ENCODE results near the gene IQSEC1.

The IQSEC1 gene

DNA sequence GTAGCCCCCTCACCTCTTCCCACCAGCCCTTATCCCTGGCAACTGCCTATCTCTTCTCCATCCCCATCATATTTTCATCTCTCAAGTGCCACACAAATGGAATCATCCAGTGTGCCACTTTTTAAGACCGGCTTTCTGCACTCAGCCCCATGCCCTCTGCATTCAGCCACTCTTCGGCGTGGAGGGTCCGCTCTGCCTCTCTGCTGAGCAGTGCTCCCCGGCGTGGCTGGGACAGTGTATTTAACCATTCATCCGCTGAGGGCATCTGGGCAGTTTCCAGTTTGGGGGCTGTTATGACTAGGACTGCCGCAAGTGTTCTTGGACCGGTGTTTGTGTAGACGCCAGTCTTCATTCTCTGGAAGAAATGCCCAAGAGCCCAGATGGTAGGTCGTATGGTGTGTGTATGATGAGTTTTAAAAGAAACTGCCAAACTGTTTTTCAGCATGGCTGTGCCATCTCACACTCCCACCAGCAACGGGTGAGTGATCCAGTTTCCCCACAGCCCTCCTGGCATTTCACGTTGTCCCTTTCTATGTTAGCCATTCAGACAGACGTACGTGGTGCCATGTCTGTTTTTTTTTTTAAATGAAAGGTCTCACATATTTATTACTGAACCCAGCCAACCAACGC lies 20.9 kb downstream of the IQSEC1 start:
- TF ChIP-seq, protein P1, sequence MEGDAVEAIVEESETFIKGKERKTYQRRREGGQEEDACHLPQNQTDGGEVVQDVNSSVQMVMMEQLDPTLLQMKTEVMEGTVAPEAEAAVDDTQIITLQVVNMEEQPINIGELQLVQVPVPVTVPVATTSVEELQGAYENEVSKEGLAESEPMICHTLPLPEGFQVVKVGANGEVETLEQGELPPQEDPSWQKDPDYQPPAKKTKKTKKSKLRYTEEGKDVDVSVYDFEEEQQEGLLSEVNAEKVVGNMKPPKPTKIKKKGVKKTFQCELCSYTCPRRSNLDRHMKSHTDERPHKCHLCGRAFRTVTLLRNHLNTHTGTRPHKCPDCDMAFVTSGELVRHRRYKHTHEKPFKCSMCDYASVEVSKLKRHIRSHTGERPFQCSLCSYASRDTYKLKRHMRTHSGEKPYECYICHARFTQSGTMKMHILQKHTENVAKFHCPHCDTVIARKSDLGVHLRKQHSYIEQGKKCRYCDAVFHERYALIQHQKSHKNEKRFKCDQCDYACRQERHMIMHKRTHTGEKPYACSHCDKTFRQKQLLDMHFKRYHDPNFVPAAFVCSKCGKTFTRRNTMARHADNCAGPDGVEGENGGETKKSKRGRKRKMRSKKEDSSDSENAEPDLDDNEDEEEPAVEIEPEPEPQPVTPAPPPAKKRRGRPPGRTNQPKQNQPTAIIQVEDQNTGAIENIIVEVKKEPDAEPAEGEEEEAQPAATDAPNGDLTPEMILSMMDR (IDR thresholded peaks at IDR 0.05; ENCODE audit: extremely low read depth, insufficient read depth, missing control alignments): no peak
- in situ Hi-C loops (cut with MboI; ENCODE audit: low pct_unique_long_range_greater_than_20kb, low sequenced_read_pairs, unreplicated experiment): no loop called here
- DNase-seq (ENCODE audit: low spot score): no peak

DNA sequence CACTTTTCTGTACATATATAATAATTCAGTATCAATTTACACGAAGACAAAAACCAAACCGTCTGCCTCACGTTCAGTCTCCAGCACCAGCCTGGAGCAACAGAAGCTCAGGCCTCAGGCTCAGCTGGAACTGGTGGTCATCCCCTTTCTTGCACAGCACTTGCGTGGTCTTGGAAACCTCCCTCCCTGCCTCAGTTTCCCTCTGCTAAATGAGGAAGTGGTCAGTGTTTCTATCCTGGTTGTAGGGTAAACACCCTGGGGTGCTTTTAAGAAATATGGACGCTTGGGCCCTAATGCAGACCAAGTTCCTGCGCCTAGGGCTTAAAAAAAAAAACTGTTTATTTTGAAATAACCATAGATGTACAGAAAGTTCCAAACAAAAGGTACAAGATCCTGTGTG lies 21.6 kb downstream of the IQSEC1 start:
- in situ Hi-C loops (cut with MboI; ENCODE audit: low pct_unique_long_range_greater_than_20kb, low sequenced_read_pairs, unreplicated experiment): no loop called here
- DNase-seq (ENCODE audit: low spot score): no peak
- TF ChIP-seq, protein P1 (IDR thresholded peaks at IDR 0.05; ENCODE audit: extremely low read depth, insufficient read depth, missing control alignments): no peak

DNA sequence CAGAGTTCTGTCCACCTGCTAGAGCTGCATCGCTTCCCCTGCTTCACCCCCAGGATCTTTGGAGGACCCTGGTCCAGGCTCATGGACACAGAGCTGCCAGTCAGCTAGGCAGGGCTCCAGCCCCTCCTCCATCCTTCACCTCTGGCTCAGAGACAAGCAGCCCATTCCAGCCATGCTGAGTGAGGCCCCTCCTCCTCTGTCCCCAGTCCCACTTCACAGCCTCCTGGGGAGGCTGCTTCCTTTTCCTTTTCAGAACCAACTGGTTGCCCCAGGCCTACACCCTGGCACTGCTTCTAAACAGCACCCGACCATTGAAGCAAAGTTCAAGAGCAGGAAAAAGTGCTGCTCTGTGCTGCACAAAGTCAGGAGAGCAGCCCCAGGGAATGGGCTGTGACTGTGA lies 22.2 kb downstream of the IQSEC1 start:
- TF ChIP-seq, protein P1 (IDR thresholded peaks at IDR 0.05; ENCODE audit: extremely low read depth, insufficient read depth, missing control alignments): no peak
- in situ Hi-C loops (cut with MboI; ENCODE audit: low pct_unique_long_range_greater_than_20kb, low sequenced_read_pairs, unreplicated experiment): no loop called here
- DNase-seq (ENCODE audit: low spot score): no peak

DNA sequence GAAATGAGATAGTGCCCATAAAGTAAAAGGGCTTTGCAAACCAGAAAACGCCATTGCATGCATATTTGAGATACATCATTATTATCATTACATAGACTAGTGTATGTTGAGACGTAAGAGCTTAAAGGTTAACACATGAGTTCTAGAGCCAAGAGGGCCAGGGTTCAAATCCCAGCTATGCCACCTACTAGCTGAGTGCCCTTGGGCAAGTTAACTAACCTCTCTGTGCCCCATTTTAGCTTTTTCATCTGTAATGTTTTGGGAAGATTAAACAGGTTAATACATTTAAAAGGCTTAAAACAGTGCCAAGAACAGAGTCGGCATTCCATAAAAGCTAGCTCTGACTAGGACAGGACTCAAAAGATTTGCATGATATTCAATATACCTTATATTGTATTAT lies 22.8 kb downstream of the IQSEC1 start:
- TF ChIP-seq, protein P1 (IDR thresholded peaks at IDR 0.05; ENCODE audit: extremely low read depth, insufficient read depth, missing control alignments): no peak
- DNase-seq (ENCODE audit: low spot score): no peak
- in situ Hi-C loops (cut with MboI; ENCODE audit: low pct_unique_long_range_greater_than_20kb, low sequenced_read_pairs, unreplicated experiment): no loop called here

DNA sequence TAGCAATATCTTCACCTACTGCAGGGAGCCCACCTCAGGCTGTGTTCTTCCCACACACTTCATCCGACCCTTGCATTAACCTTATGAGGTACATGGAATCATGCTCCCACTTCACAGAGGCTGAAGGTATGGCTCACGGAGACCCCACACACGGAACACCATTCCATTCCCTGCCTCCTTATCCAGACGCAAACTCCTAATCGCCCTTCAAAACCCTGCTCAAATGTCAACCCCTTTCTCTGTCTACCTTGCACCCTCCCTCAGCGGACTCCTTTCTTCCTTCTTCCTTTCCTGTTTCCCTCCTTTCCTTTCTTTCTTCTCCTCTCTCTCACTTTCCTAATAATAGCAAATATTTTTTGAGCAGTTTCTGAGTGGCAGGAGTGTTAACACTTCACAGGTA lies 23.8 kb downstream of the IQSEC1 start:
- TF ChIP-seq, protein P1 (IDR thresholded peaks at IDR 0.05; ENCODE audit: extremely low read depth, insufficient read depth, missing control alignments): no peak
- no peak for DNase-seq (ENCODE audit: low spot score)
- in situ Hi-C loops (cut with MboI; ENCODE audit: low pct_unique_long_range_greater_than_20kb, low sequenced_read_pairs, unreplicated experiment): no loop called here

DNA sequence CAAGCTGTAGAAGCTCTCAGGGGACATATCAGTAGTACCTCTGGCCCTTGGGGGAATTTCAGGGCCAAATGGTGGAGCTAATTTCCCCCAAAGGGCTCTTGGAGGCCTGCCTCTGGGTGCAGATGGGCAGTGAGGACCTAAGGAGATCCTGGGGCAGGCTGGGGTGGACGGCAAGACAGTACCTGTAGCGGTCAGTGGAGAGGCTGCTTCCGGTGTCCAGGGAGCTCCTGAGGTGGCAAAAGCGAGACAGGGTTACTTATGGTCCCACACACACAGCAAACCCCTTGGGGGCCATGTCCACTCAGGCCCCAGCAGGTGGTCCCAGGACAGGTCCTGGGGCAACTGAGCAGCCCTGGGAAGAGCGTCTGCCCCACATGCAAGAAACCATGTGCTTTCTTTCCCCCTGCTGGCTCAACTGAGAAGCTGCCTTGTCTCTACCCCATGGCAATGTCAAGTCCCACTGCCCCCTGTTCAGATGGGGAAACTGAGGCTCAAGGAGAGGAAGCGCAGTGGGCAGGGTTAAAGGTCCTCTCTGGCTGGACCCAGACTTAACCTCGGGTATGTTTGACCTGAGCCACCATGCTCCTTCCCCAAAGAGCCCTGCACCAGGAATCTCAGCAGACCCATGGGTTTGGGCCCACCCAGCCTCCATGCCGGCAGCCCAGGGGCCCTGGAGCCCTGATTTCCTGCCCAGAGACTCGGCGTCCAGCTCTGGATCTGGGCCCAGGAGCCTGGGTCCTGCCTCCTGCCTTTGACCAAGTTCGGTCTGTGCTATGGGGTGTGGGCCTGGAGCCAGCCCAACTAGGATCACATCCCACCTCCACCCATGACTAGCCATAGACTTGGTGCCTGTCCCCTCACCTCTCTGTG lies 25.7 kb downstream of the IQSEC1 start:
- in situ Hi-C loops (cut with MboI; ENCODE audit: low pct_unique_long_range_greater_than_20kb, low sequenced_read_pairs, unreplicated experiment): no loop called here
- TF ChIP-seq, protein P1 (IDR thresholded peaks at IDR 0.05; ENCODE audit: extremely low read depth, insufficient read depth, missing control alignments): peak; percentile 45
- no peak for DNase-seq (ENCODE audit: low spot score)
